Measurements from ENCODE around the gene FBXO17.

- no peak for TF ChIP-seq EZH2 (IDR thresholded peaks at IDR 0.05; ENCODE audit: borderline replicate concordance, insufficient read depth, low read depth, low read length, poor library complexity, severe bottlenecking)
- no peak for TF ChIP-seq CTCF (IDR thresholded peaks at IDR 0.05)
Measured at GRCh38 chr19:38958301-38958700, 17.2 kb downstream of the FBXO17 start.

All from B cell (primary cell).